Choroid plexus epithelial cell (primary cell): ENCODE data around the gene AKT2.

ENCODE experiments used
- DNase-seq: peaks from one replicate; pipeline ENCODE4 v3.0.0-alpha.2; 2010; ENCODE audit warnings: low read depth
- H3K4me3 ChIP-seq: 2 replicates; pipeline ENCODE4 v1.5.1; 2011; ENCODE audit warnings: low read depth, mild to moderate bottlenecking, control low read depth, low read length, moderate library complexity
- CTCF ChIP-seq: conservative IDR thresholded peaks from 2 replicates; pipeline ENCODE4 v1.5.1; 2011; ENCODE audit warnings: low read depth, mild to moderate bottlenecking, control low read depth, inconsistent platforms, low read length, moderate library complexity

AKT2 gene

GRCh38 chr19:40322271-40322610, 37.1 kb upstream of the AKT2 start:
- DNase-seq = peak; percentile 35
- H3K4me3 ChIP-seq = no peak overlapping the region
- no peak for TF ChIP-seq CTCF

GRCh38 chr19:40321566-40322270, 36.6 kb upstream of the AKT2 start:
- H3K4me3 ChIP-seq = no peak overlapping the region
- no peak for TF ChIP-seq CTCF
- DNase-seq = no peak

GRCh38 chr19:40321076-40321475, 35.9 kb upstream of the AKT2 start:
- DNase-seq = no peak
- H3K4me3 ChIP-seq = no peak overlapping the region
- no peak for TF ChIP-seq CTCF

- TF ChIP-seq CTCF = no peak
- no peak overlapping the region for H3K4me3 ChIP-seq
- DNase-seq = no peak
Measured at GRCh38 chr19:40320558-40320935, 35.4 kb upstream of the AKT2 start.

- H3K4me3 ChIP-seq = no peak overlapping the region
- no peak for TF ChIP-seq CTCF
- no peak for DNase-seq
Measured at GRCh38 chr19:40317338-40317737, 32.2 kb upstream of the AKT2 start.

- no peak for TF ChIP-seq CTCF
- no peak overlapping the region for H3K4me3 ChIP-seq
- DNase-seq = no peak
Measured at GRCh38 chr19:40315812-40316470, 30.8 kb upstream of the AKT2 start.

- H3K4me3 ChIP-seq = no peak overlapping the region
- DNase-seq = no peak
- no peak for TF ChIP-seq CTCF
Measured at GRCh38 chr19:40314656-40315055, 29.5 kb upstream of the AKT2 start.
